Lower leg skin (tissue), 3 donors: ENCODE results near the gene MAJIN.

Experiments
- CTCF ChIP-seq, 3 donors: fragments of 450-650 bp; IDR thresholded peaks; one replicate each; pipeline ENCODE4 v1.5.1; 2016; ENCODE audit warnings: antibody characterized with exemption in 3 of 3, mild to moderate bottlenecking in 3 of 3, moderate library complexity in 2 of 3
- POLR2A ChIP-seq, 2 donors: fragments of 450-650 bp; IDR thresholded peaks; one replicate each; pipeline ENCODE4 v1.6.1; 2016 to 2017; ENCODE audit warnings: antibody characterized with exemption in 2 of 2, mild to moderate bottlenecking in 1 of 2, moderate library complexity in 1 of 2

GRCh38 chr11:64974124-64974523, 2.2 kb upstream of the MAJIN start:
- TF ChIP-seq CTCF (IDR thresholded peaks at IDR 0.05) (no peak), POLR2A (IDR thresholded peaks at IDR 0.05) (no peak)
